Fibroblast of skin of abdomen (primary cell): ENCODE measurements around the gene ENPEP.

Experiments
- DNase-seq: peaks from one replicate; pipeline ENCODE4 v3.0.0-alpha.2; 2013

ENPEP gene

GRCh38 chr4:110609044-110609750, 133.2 kb downstream of the ENPEP start:
- DNase-seq: no peak

- DNase-seq: no peak
Observed at GRCh38 chr4:110610620-110610939, 134.6 kb downstream of the ENPEP start.

- peak; percentile 24 for DNase-seq
Observed at GRCh38 chr4:110610940-110611831, 135.2 kb downstream of the ENPEP start.

GRCh38 chr4:110611968-110612447, 136.1 kb downstream of the ENPEP start:
- DNase-seq: no peak

GRCh38 chr4:110612631-110613269, 136.8 kb downstream of the ENPEP start:
- DNase-seq: no peak

GRCh38 chr4:110613745-110614144, 137.8 kb downstream of the ENPEP start:
- no peak for DNase-seq

GRCh38 chr4:110614173-110614963, 138.4 kb downstream of the ENPEP start:
- no peak for DNase-seq
